WTC11 (cell line): ENCODE data around the gene ASTN2. TPM values are rescaled to one million over a fixed set of nuclear protein-coding genes. Genes with fewer than 3 reads are reported as not detected.

Experiments used
- ATAC-seq: fragments of 200-7000 bp; cut with Tn5 transposase; 2 replicates; pipeline ENCODE4 v1.10.0; 2021; ENCODE audit warnings: mild to moderate bottlenecking, moderate library complexity
- CTCF ChIA-PET: fragments of 300-600 bp; sonication (Branson Sonifier 250); formaldehyde crosslinking; loops from one replicate; lab custom pipeline; 2021; ENCODE audit warnings: antibody characterized with exemption; lab: Charles Lee
- POLR2A ChIA-PET: fragments of 350-600 bp; sonication (Branson Sonifier 250); formaldehyde crosslinking; loops from one replicate; lab custom pipeline; 2021; ENCODE audit warnings: antibody characterized with exemption; lab: Charles Lee
- DNase-seq: peaks from one replicate; pipeline ENCODE4 v3.0.0; 2021; ENCODE audit warnings: low spot score
- H3K27ac Mint-ChIP-seq: 2 replicates; pipeline ENCODE4 v1.8.0; 2021; ENCODE audit warnings: mixed read lengths
- H3K27me3 Mint-ChIP-seq: 2 replicates; pipeline ENCODE4 v1.8.0; 2021; ENCODE audit warnings: low read depth, mild to moderate bottlenecking, moderate library complexity, mixed read lengths
- H3K36me3 Mint-ChIP-seq: 2 replicates; pipeline ENCODE4 v1.8.0; 2021; ENCODE audit warnings: mixed read lengths
- H3K4me1 Mint-ChIP-seq: 2 replicates; pipeline ENCODE4 v1.8.0; 2022; ENCODE audit warnings: mixed read lengths
- H3K4me3 Mint-ChIP-seq: 2 replicates; pipeline ENCODE4 v1.8.0; 2021; ENCODE audit warnings: mild to moderate bottlenecking, moderate library complexity, mixed read lengths
- H3K9me3 Mint-ChIP-seq: 2 replicates; pipeline ENCODE4 v1.8.0; 2021; ENCODE audit warnings: mixed read lengths
- AFF4 ChIP-seq: sonication (generic); formaldehyde crosslinking; IDR thresholded peaks from 2 replicates; pipeline ENCODE4 v1.8.1; 2023; ENCODE audit warnings: mild to moderate bottlenecking, missing genetic modification reagents, borderline replicate concordance
- ATF3 ChIP-seq: sonication (generic); formaldehyde crosslinking; conservative IDR thresholded peaks from 2 replicates; pipeline ENCODE4 v1.8.1; 2022; ENCODE audit warnings: mild to moderate bottlenecking, missing genetic modification reagents
- CBFB ChIP-seq: sonication (generic); formaldehyde crosslinking; IDR thresholded peaks from 2 replicates; pipeline ENCODE4 v1.8.1; 2022; ENCODE audit warnings: mild to moderate bottlenecking, low read depth, missing genetic modification reagents
- CDX4 ChIP-seq: fragments of 250-450 bp; sonication (Bioruptor Pico); IDR thresholded peaks from 2 replicates; pipeline ENCODE4 v1.9.0; 2021; ENCODE audit warnings: moderate library complexity, mild to moderate bottlenecking, inconsistent platforms, borderline replicate concordance
- ELF4 ChIP-seq: sonication (generic); formaldehyde crosslinking; IDR thresholded peaks from 2 replicates; pipeline ENCODE4 v1.8.1; 2022; ENCODE audit warnings: low read depth, mild to moderate bottlenecking, moderate library complexity, missing genetic modification reagents
- ERG ChIP-seq: fragments of 250-450 bp; sonication (Bioruptor Pico); IDR thresholded peaks from 2 replicates; pipeline ENCODE4 v1.8.0; 2021; ENCODE audit warnings: mild to moderate bottlenecking
- FOXJ3 ChIP-seq: sonication (generic); formaldehyde crosslinking; IDR thresholded peaks from 2 replicates; pipeline ENCODE4 v1.9.0; 2021; ENCODE audit warnings: missing genetic modification reagents, mild to moderate bottlenecking, borderline replicate concordance
- NFE2L1 ChIP-seq: sonication (generic); formaldehyde crosslinking; IDR thresholded peaks from 2 replicates; pipeline ENCODE4 v1.8.1; 2023; ENCODE audit warnings: missing genetic modification reagents
- NR2C2 ChIP-seq: sonication (generic); formaldehyde crosslinking; IDR thresholded peaks from 2 replicates; pipeline ENCODE4 v1.8.0; 2022; ENCODE audit warnings: mild to moderate bottlenecking, missing genetic modification reagents
- OVOL2 ChIP-seq: fragments of 250-450 bp; sonication (Bioruptor Pico); IDR thresholded peaks from 2 replicates; pipeline ENCODE4 v1.9.0; 2021; ENCODE audit warnings: mild to moderate bottlenecking, borderline replicate concordance
- RELA ChIP-seq: sonication (generic); formaldehyde crosslinking; IDR thresholded peaks from 2 replicates; pipeline ENCODE4 v1.8.1; 2022; ENCODE audit warnings: missing genetic modification reagents, mild to moderate bottlenecking, borderline replicate concordance
- SP1 ChIP-seq: sonication (generic); formaldehyde crosslinking; conservative IDR thresholded peaks from 2 replicates; pipeline ENCODE4 v1.8.1; 2022; ENCODE audit warnings: missing genetic modification reagents
- TEAD4 ChIP-seq: sonication (generic); formaldehyde crosslinking; IDR thresholded peaks from 2 replicates; pipeline ENCODE4 v1.8.0; 2022; ENCODE audit warnings: mild to moderate bottlenecking, missing genetic modification reagents
- ZBTB43 ChIP-seq: sonication (generic); formaldehyde crosslinking; IDR thresholded peaks from 2 replicates; pipeline ENCODE4 v1.8.1; 2023; ENCODE audit warnings: mild to moderate bottlenecking, missing genetic modification reagents
- ZNF138 ChIP-seq: sonication (generic); formaldehyde crosslinking; conservative IDR thresholded peaks from 2 replicates; pipeline ENCODE4 v1.8.1; 2022; ENCODE audit warnings: mild to moderate bottlenecking, moderate library complexity, missing genetic modification reagents
- ZNF263 ChIP-seq: sonication (generic); formaldehyde crosslinking; IDR thresholded peaks from 2 replicates; pipeline ENCODE4 v1.8.1; 2022; ENCODE audit warnings: low read depth, mild to moderate bottlenecking, moderate library complexity, missing genetic modification reagents
- ZNF532 ChIP-seq: fragments of 250-450 bp; sonication (Bioruptor Pico); IDR thresholded peaks from 2 replicates; pipeline ENCODE4 v1.9.0; 2021; ENCODE audit warnings: mild to moderate bottlenecking, borderline replicate concordance
- total RNA-seq: library from RNA; stranded (reverse); gene quantifications from 3 replicates; pipeline ENCODE4 v1.2.3, GENCODE V29; 2021

The ASTN2 gene
- total RNA-seq, 1 experiment from 2014 or later = 16.2 TPM

GRCh38 chr9:116393198-116393597 lies 1021.7 kb downstream of the ASTN2 start (continued):
- TF ChIP-seq CDX4 (CRISPR knock-in tag) = no peak
- TF ChIP-seq ELF4 (CRISPR knock-in tag) = no peak
- no peak for TF ChIP-seq NFE2L1
- no peak for TF ChIP-seq ERG
- TF ChIP-seq NR2C2 = no peak
- no peak for TF ChIP-seq ZBTB43 (CRISPR knock-in tag)
- no peak for TF ChIP-seq ZNF532 (CRISPR knock-in tag)
- no peak for TF ChIP-seq ATF3 (CRISPR knock-in tag)
- no peak for TF ChIP-seq ZNF138 (CRISPR knock-in tag)
- no peak for TF ChIP-seq CBFB (CRISPR knock-in tag)
- TF ChIP-seq RELA (CRISPR knock-in tag) = no peak
- no peak for TF ChIP-seq ZNF263 (CRISPR knock-in tag)
- TF ChIP-seq, all 79 proteins: peak for 0

GRCh38 chr9:116391306-116391900 lies 1023.5 kb downstream of the ASTN2 start:
- Mint-ChIP-seq H3K36me3 (no peaks in the 10 kb centered on the region), H3K27ac (no peak overlapping the region), H3K4me1 (no peaks in the 10 kb centered on the region)
- CTCF ChIA-PET = no interaction called here
- POLR2A ChIA-PET = no interaction called here
- TF ChIP-seq SP1 (no peak), FOXJ3 (no peak), TEAD4 (CRISPR knock-in tag) (no peak), AFF4 (CRISPR knock-in tag) (no peak), OVOL2 (no peak)
- TF ChIP-seq, all 79 proteins: peak for 0
- Mint-ChIP-seq H3K9me3 (no peaks in the 10 kb centered on the region), H3K4me3 (no peak overlapping the region), H3K27me3 (no peaks in the 10 kb centered on the region; the same call in 1 of the 2 replicates)
- DNase-seq (no peak), ATAC-seq (peak; percentile 44)
